ENCODE data around the gene KIAA0930.

- TF ChIP-seq POLR2A (IDR thresholded peaks at IDR 0.05) (no peak), CTCF (IDR thresholded peaks at IDR 0.05) (no peak)
Observed at GRCh38 chr22:45210991-45211390, 29.7 kb downstream of the KIAA0930 start.
